ENCODE data around the gene SLC26A6.

- TF ChIP-seq POLR2AphosphoS5 (IDR thresholded peaks at IDR 0.05) (no peak), EZH2 (IDR thresholded peaks at IDR 0.05; ENCODE audit: borderline replicate concordance, insufficient read depth, low read length, poor library complexity, severe bottlenecking) (no peak), CTCF (IDR thresholded peaks at IDR 0.05; ENCODE audit: poor library complexity, severe bottlenecking) (no peak), TAF1 (IDR thresholded peaks at IDR 0.05; ENCODE audit: low read depth) (no peak), REST (IDR thresholded peaks at IDR 0.05; ENCODE audit: borderline replicate concordance) (no peak), SMC3 (conservative IDR thresholded peaks at IDR 0.05; ENCODE audit: poor library complexity) (no peak), MXI1 (conservative IDR thresholded peaks at IDR 0.05; ENCODE audit: poor library complexity, severe bottlenecking) (no peak), RAD21 (conservative IDR thresholded peaks at IDR 0.05) (no peak)
These were observed 16.5 kb upstream of the SLC26A6 start for GRCh38 chr3:48651771-48652170.
